B cell (primary cell): ENCODE data around the gene PRDM2. TPM values are rescaled to one million over a fixed set of nuclear protein-coding genes. Genes with fewer than 3 reads are reported as not detected.

Source experiments
- ATAC-seq: fragments of 200-7000 bp; cut with Tn5 transposase; one replicate; pipeline ENCODE4 v1.10.0; 2021; ENCODE audit warnings: low read depth, mild to moderate bottlenecking, moderate number of reproducible peaks, moderate library complexity
- CTCF ChIA-PET: fragments of 350-600 bp; sonication (Branson Sonifier 250); formaldehyde crosslinking; loops from one replicate; lab custom pipeline; 2021; ENCODE audit warnings: antibody characterized with exemption, inconsistent platforms; lab: Charles Lee
- POLR2A ChIA-PET: fragments of 350-600 bp; sonication (Branson Sonifier 250); formaldehyde crosslinking; loops from one replicate; lab custom pipeline; 2021; ENCODE audit warnings: antibody characterized with exemption; lab: Charles Lee
- DNase-seq: peaks from one replicate; pipeline ENCODE4 v3.0.0; 2013
- H2AFZ ChIP-seq: 2 replicates; pipeline ENCODE4 v1.6.1; 2012; ENCODE audit warnings: mild to moderate bottlenecking, low read depth, low read length; ENCODE audit not compliant: insufficient read depth, poor library complexity, severe bottlenecking
- H3K27ac ChIP-seq, 2 donors: 1 replicate in 1 of 2; 2 replicates in 1 of 2; pipeline ENCODE4 v1.5.1; 2012 to 2013; ENCODE audit warnings: low read length in 2 of 2, mild to moderate bottlenecking in 2 of 2, moderate library complexity in 1 of 2
- H3K27me3 ChIP-seq, 4 experiments: fragments of 200-600 bp in 1 of 4; sonication (generic) in 1 of 4; replicated peaks in 1 of 4; 1 replicate in 2 of 4; 2 replicates in 2 of 4; pipeline versions ENCODE4 v1.6.1 to v1.7.0; 2013 to 2016; ENCODE audit warnings: low read length in 3 of 4, mild to moderate bottlenecking in 2 of 4, mixed read lengths in 1 of 4, moderate library complexity in 1 of 4; ENCODE audit not compliant: insufficient read depth in 4 of 4, control insufficient read depth in 3 of 4; ENCODE audit errors: control extremely low read depth in 1 of 4
- H3K36me3 ChIP-seq, 2 experiments: replicated peaks in 1 of 2; 1 replicate in 1 of 2; 2 replicates in 1 of 2; pipeline versions ENCODE4 v1.6.1 to v1.7.1; 2013; ENCODE audit warnings: low read length in 1 of 2; ENCODE audit not compliant: insufficient read depth in 2 of 2, control insufficient read depth in 1 of 2; ENCODE audit errors: control extremely low read depth in 1 of 2, extremely low read depth in 1 of 2
- H3K4me1 ChIP-seq, 2 donors: fragments of 200-600 bp in 1 of 2; sonication (generic) in 1 of 2; 1 replicate in 1 of 2; 2 replicates in 1 of 2; pipeline versions ENCODE4 v1.5.1 to v1.6.1; 2013 to 2017; ENCODE audit warnings: low read length in 2 of 2; ENCODE audit not compliant: control insufficient read depth in 2 of 2, insufficient read depth in 2 of 2
- H3K4me2 ChIP-seq: replicated peaks from 2 replicates; pipeline ENCODE3; 2012; ENCODE audit warnings: mild to moderate bottlenecking, low read depth, low read length; ENCODE audit not compliant: poor library complexity, severe bottlenecking
- H3K4me3 ChIP-seq, 5 experiments: fragments of 200-600 bp in 1 of 5; sonication (generic) in 1 of 5; 1 replicate in 3 of 5; 2 replicates in 2 of 5; pipeline versions ENCODE4 v1.5.1 to v1.7.0; 2011 to 2016; ENCODE audit warnings: low read length in 4 of 5, mild to moderate bottlenecking in 4 of 5, low read depth in 2 of 5, control low read depth in 1 of 5, moderate library complexity in 1 of 5; ENCODE audit not compliant: insufficient read depth in 1 of 5; ENCODE audit errors: control extremely low read depth in 1 of 5, extremely low read depth in 1 of 5
- H3K79me2 ChIP-seq: fragments of 200-600 bp; sonication (generic); one replicate; pipeline ENCODE4 v1.6.0; 2016; ENCODE audit warnings: low read length; ENCODE audit not compliant: control insufficient read depth, insufficient read depth
- H3K9ac ChIP-seq: fragments of 200-600 bp; sonication (generic); 2 replicates; pipeline ENCODE4 v1.6.1; 2017; ENCODE audit warnings: mild to moderate bottlenecking, low read length, moderate library complexity
- H3K9me3 ChIP-seq, 3 donors: one replicate each; pipeline versions ENCODE4 v1.6.1 to v1.7.1; 2013; ENCODE audit warnings: low read length in 2 of 3; ENCODE audit not compliant: control insufficient read depth in 2 of 3, insufficient read depth in 1 of 3; ENCODE audit errors: control extremely low read depth in 1 of 3
- H4K20me1 ChIP-seq: 2 replicates; pipeline ENCODE4 v1.6.0; 2012; ENCODE audit warnings: mild to moderate bottlenecking, low read length; ENCODE audit not compliant: insufficient read depth, control insufficient read depth, poor library complexity, severe bottlenecking
- H3K27ac Mint-ChIP-seq: one replicate; pipeline ENCODE4 v1.8.0; 2021; ENCODE audit warnings: mixed read lengths
- H3K27me3 Mint-ChIP-seq: one replicate; pipeline ENCODE4 v1.8.0; 2021; ENCODE audit warnings: mixed read lengths
- H3K4me1 Mint-ChIP-seq: one replicate; pipeline ENCODE4 v1.8.0; 2021; ENCODE audit warnings: mixed read lengths
- H3K4me3 Mint-ChIP-seq: one replicate; pipeline ENCODE4 v1.8.0; 2021; ENCODE audit warnings: mixed read lengths
- H3K9me3 Mint-ChIP-seq: one replicate; pipeline ENCODE4 v1.8.0; 2022; ENCODE audit warnings: mixed read lengths; ENCODE audit not compliant: insufficient read depth
- EZH2 ChIP-seq: IDR thresholded peaks from 2 replicates; pipeline ENCODE4 v1.6.1; 2012; ENCODE audit warnings: borderline replicate concordance, low read depth, mild to moderate bottlenecking, moderate library complexity, low read length; ENCODE audit not compliant: insufficient read depth, poor library complexity, severe bottlenecking
- WGBS: methylation state at CpG from one replicate; pipeline ENCODE4 v1.1.5; 2013; ENCODE audit warnings: missing lambda C conversion rate; ENCODE audit not compliant: insufficient coverage; 5-methylcytosine and 5-hydroxymethylcytosine counted together
- intact Hi-C: fragments of 100-400 bp; cut with micrococcal nuclease; formaldehyde crosslinking; loops from one replicate; pipeline ENCODE4 v1.10.0; 2022
- polyA plus RNA-seq: library from polyadenylated mRNA; depleted of rRNA; stranded (reverse); fragments of >200 nt; gene quantifications from 2 replicates; pipeline ENCODE4 v1.2.3, GENCODE V29; 2012
- total RNA-seq, 2 donors: library from RNA; stranded (reverse); fragments of 120-200 nt in 1 of 2; gene quantifications; 1 replicate in 1 of 2; 2 replicates in 1 of 2; pipeline versions ENCODE4 v1.2.3 to v1.2.4, GENCODE V29; 2013 to 2022
- TF ChIP-seq, protein P1 (sequence below): fragments of 200-600 bp; IDR thresholded peaks from one replicate; pipeline ENCODE4 v1.8.0; 2022; ENCODE audit warnings: antibody characterized with exemption, mild to moderate bottlenecking

Gene PRDM2
- total and polyA plus RNA-seq, 2 donors (not counting 1 experiment from before 2014, with no cell fraction given) = 50.1 to 432 TPM

DNA sequence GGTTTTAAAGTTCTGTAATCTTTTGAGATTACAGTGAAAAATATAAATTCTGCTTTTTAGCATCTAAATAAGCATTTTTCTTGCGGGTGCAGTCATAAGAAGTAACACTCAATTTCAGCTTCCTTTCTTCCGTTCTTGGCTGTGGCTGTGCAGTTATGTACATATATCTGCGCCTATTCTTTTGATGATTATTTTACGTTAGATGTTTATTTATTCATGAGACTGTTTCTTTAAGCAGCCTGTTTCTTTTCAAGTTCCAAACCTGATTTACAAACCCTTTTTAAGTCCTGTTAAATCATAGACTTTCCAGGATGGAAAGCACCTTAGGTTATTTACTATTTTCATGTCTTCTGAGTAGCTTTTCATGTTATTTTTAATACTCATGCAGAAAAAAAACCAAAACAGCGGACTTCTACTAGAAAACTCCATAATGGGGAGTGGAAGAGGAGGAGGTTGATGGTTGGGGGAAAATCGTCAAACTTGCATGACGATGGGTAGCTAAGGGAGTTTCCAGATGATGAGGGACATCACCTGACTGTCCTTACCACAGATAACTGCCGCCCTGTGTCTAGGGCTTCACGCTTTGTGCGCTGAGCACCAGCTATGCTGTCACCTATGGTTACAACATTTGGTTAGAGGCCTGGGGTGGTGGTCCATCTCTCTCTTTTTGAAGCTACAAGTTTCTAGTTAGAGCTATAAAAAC is 2.6 kb downstream of the PRDM2 start:
- peak overlapping the region; percentile 77 for H3K4me2 ChIP-seq
- peak overlapping the region; percentile 96 for H3K4me3 Mint-ChIP-seq
- DNase-seq (peak; percentile 96), ATAC-seq (peak; percentile 73)
- peaks cover 0 to 3% (median under 1%) of the 10 kb centered on the region in 3 donors for H3K9me3 ChIP-seq
- H3K4me1 Mint-ChIP-seq = peaks cover 71% of the 10 kb centered on the region
- peak overlapping the region; percentile 95 to 98 for H3K27ac ChIP-seq
- peaks cover 6% of the 10 kb centered on the region for H3K9me3 Mint-ChIP-seq
- ChIA-PET CTCF (interaction anchor here (0.5 to 19.9 kb wide), 11 partner anchors 8 to 47 kb away, joined by 3 to 339 read pairs (median 5); no protein-coding TSS in a partner anchor), POLR2A (interaction anchor here (0.7 to 4.7 kb wide), 6 partner anchors 8 to 47 kb away, joined by 3 to 84 read pairs (median 6); no protein-coding TSS in a partner anchor)
- TF ChIP-seq EZH2 = no peak
- TF ChIP-seq, protein P1, sequence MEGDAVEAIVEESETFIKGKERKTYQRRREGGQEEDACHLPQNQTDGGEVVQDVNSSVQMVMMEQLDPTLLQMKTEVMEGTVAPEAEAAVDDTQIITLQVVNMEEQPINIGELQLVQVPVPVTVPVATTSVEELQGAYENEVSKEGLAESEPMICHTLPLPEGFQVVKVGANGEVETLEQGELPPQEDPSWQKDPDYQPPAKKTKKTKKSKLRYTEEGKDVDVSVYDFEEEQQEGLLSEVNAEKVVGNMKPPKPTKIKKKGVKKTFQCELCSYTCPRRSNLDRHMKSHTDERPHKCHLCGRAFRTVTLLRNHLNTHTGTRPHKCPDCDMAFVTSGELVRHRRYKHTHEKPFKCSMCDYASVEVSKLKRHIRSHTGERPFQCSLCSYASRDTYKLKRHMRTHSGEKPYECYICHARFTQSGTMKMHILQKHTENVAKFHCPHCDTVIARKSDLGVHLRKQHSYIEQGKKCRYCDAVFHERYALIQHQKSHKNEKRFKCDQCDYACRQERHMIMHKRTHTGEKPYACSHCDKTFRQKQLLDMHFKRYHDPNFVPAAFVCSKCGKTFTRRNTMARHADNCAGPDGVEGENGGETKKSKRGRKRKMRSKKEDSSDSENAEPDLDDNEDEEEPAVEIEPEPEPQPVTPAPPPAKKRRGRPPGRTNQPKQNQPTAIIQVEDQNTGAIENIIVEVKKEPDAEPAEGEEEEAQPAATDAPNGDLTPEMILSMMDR = no peak
- H3K9ac ChIP-seq = peak overlapping the region; percentile 98
- no peaks in the 10 kb centered on the region for H3K27me3 Mint-ChIP-seq
- peak overlapping the region; percentile 99 for H3K27ac Mint-ChIP-seq
- H3K4me3 ChIP-seq = peak overlapping the region in 4 of 5 experiments; percentile 1 to 86 (median 84)
- intact Hi-C loops = loop anchor here (1.0 to 2.0 kb wide), 5 partner anchors 11 to 60 kb away; no protein-coding TSS in a partner anchor
- H4K20me1 ChIP-seq = no peaks in the 10 kb centered on the region
- H2AFZ ChIP-seq = no peak overlapping the region
- WGBS = 0% methylated on average over 2 of the region's 10 CpGs
- H3K36me3 ChIP-seq = peaks cover 2 to 10% of the 10 kb centered on the region in 2 experiments
- peaks cover 83% of the 10 kb centered on the region for H3K79me2 ChIP-seq
- no peaks in the 10 kb centered on the region for H3K27me3 ChIP-seq
- peaks cover 66 to 71% of the 10 kb centered on the region in 2 donors for H3K4me1 ChIP-seq

DNA sequence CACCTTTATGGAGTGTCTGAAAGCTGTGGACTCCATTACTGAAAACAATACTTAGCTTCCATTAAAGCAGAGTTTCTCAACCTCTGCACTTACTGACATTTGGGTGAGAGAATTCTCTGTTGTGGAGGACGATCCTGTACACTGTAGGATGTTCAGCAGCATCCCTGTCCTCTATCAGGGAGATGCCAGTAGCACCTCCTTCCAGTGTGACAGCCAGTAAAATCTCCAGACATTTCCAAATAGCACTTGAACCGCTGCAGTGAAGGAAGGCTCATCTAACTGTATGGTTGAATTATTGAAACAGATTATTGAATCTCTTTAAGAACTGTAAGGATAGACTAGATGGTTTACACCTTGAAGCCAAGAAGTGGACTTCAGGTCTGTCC is 3.1 kb downstream of the PRDM2 start:
- H3K4me2 ChIP-seq = peak overlapping the region; percentile 73
- H3K4me1 Mint-ChIP-seq = peaks cover 74% of the 10 kb centered on the region
- ATAC-seq = no peak
- CTCF ChIA-PET = interaction anchor here (0.5 to 19.9 kb wide), 11 partner anchors 8 to 46 kb away, joined by 3 to 339 read pairs (median 5); no protein-coding TSS in a partner anchor
- peak overlapping the region; percentile 70 for H3K9ac ChIP-seq
- H3K36me3 ChIP-seq = peaks cover under 1 to 10% of the 10 kb centered on the region in 2 experiments
- H3K9me3 Mint-ChIP-seq = peaks cover 3% of the 10 kb centered on the region
- H4K20me1 ChIP-seq = no peaks in the 10 kb centered on the region
- H3K27ac ChIP-seq = peak overlapping the region; percentile 95 to 98
- POLR2A ChIA-PET = interaction anchor here (0.9 to 4.7 kb wide), 5 partner anchors 8 to 46 kb away, joined by 3 to 84 read pairs (median 7); no protein-coding TSS in a partner anchor
- H3K27me3 Mint-ChIP-seq = no peaks in the 10 kb centered on the region
- no peaks in the 10 kb centered on the region for H3K9me3 ChIP-seq
- peak overlapping the region in 3 of 5 experiments; percentile 2 to 57 (median 31) for H3K4me3 ChIP-seq
- no peak for TF ChIP-seq EZH2
- peak overlapping the region; percentile 99 for H3K27ac Mint-ChIP-seq
- intact Hi-C loops = loop anchor here (1.0 to 2.0 kb wide), 3 partner anchors 10 to 60 kb away; no protein-coding TSS in a partner anchor
- whole genome bisulfite sequencing = no CpG with 5 or more reads among the region's 2 CpGs
- no peak overlapping the region for H2AFZ ChIP-seq
- DNase-seq = no peak
- no peaks in the 10 kb centered on the region for H3K27me3 ChIP-seq
- peaks cover 83% of the 10 kb centered on the region for H3K79me2 ChIP-seq
- peak overlapping the region; percentile 96 for H3K4me3 Mint-ChIP-seq
- peaks cover 72% of the 10 kb centered on the region in 2 donors for H3K4me1 ChIP-seq
